GM21786 (cell line): ENCODE data around the gene GADD45B.
"Not testable (repeated sequence)": the region's sequence is repeated elsewhere in the genome, so short reads cannot be mapped to it uniquely, and the experiment has no call there.

ENCODE experiments used
- ATAC-seq: cut with Tn5 transposase; IDR thresholded peaks from one replicate; pipeline ENCODE4 v1.9.1; 2021; ENCODE audit not compliant: unreplicated experiment

GADD45B gene

DNA sequence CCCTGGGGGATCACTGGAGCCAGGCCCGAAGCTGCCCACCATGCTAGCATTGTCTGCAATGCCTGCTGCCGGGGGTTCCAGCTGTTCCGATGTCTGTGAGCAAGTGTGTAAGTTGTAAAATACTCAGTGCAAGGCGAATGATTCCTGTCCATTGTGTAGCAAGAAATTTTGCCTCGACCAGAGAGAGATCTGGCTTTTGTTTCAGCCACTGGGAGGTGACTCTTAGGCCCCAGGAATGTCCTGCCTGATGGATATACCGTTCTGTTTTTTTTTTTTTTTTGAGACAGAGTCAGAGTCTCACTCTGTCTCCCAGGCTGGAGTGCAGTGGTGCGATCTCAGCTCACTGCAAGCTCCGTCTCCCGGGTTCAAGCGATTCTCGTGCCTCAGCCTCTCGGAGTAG lies 7.3 kb upstream of the GADD45B start:
- no peak for ATAC-seq

DNA sequence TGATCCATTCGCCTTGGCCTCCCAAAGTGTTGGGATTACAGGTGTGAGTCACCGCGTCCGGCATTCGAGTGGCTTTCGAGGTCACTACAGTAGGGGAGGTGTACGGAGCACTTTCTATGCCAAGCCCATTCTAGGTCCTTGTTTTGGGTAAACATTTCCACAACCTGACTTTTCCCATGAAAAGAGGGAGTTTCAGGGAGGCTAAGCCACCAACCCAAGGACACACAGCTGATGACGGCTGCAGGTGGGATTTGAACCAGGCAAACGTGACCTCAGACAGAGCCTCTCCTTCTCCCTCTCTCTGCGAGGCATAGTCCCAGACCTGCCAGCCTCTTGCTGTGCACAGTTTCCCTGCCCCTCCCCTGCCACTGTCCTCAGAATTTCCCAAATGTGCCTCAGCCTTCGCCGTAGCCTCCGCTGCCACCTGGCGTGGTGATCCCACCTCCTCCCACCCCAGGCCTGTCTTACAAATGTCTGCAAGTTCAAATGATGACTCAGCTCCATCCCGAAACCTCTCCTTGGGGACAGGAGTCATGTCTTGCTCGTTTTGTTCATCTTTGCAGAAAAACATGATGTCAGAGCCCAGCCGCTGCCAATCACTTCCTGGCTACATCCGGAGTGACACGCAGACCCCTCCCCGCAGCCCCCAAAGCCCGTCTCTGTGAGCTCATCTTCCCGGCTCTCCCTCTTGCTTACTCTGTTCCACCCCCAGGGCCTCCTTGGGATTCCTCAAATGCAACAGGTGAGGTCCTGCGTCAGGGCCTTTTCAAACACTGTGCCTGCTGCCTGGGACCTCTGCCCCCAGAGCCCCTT lies 6.6 kb upstream of the GADD45B start:
- ATAC-seq, result no peak

DNA sequence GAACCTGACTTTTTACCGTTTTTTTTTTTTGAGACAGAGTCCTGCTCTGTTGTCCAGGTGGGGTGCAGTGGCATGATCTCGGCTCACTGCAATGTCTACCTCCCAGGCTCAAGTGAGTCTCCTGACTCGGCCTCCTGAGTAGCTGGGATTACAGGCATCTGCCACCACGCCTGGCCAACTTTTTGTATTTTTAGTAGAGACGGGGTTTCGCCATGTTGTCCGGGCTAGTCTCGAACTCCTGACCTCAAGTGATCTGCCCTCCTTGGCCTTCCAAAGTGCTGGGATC lies 6.1 kb upstream of the GADD45B start:
- ATAC-seq, result not testable (repeated sequence)

DNA sequence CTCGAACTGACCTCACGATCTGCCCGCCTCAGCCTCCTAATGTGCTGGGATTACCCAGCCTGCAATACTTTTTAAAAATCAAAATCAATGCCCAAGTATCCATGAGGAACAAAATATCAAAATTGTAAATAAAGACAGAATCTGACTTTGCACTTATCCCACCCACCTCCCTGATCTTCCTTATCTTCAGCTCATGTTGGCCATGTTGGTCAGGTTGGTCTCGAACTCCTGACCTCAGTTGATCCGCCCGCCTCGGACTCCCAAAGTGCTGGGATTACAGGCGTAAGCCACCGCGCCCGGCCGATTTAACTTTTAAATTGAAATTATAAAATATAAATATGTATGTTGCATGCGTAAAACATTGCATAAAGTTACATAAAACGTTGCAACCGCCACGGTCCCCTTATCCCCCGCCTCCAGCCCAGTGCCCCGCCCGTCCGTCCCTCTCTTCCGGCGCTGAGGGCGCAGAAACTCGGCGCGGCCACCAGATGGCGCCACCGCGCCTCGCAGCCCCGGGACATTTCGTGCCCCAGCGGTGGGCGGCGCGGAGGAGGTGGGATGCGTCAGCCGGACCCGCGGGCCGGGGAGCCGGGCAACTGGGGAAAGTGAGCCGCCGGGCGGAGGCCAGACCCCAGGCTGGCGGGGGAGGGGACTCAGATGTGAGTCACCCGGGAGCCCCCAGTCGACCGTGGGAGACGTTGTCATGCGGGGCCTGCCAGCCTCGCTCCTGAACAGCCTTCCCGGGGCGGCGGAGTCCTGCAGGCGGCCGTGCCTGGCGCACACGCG lies 1.5 kb upstream of the GADD45B start:
- no peak for ATAC-seq

DNA sequence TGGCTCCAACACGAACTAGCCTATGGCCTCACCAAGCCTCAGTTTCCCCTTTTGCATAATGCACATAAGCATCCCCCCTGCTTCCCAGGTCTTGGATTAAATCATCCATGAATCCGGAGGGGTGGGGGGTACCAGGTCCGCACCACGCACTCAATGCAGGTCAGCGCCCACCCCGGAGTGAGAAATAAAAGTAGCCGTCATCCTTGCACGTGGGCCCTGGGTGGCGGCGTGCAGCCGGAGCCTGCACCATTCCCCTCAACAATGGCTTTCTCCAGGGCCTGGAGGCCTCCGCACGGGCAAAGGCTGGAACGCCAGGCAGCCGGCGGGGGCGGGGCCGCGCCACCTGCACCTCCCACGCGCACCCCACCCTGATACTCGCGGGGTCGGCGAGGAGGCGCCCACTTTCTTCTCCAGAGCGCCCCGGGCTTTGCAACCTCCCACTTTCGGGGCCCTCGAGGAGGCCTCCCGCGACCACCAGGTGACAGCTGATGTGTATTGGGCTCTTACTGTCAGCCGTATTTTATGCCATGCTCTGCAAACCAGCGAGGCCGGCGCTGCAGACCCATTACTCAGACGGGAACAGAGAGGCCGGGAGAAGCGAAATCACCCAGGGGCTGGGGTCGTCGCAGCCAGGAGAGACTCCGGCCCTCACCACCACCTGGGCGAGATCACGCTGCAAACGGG lies 767 bp upstream of the GADD45B start:
- no peak for ATAC-seq

DNA sequence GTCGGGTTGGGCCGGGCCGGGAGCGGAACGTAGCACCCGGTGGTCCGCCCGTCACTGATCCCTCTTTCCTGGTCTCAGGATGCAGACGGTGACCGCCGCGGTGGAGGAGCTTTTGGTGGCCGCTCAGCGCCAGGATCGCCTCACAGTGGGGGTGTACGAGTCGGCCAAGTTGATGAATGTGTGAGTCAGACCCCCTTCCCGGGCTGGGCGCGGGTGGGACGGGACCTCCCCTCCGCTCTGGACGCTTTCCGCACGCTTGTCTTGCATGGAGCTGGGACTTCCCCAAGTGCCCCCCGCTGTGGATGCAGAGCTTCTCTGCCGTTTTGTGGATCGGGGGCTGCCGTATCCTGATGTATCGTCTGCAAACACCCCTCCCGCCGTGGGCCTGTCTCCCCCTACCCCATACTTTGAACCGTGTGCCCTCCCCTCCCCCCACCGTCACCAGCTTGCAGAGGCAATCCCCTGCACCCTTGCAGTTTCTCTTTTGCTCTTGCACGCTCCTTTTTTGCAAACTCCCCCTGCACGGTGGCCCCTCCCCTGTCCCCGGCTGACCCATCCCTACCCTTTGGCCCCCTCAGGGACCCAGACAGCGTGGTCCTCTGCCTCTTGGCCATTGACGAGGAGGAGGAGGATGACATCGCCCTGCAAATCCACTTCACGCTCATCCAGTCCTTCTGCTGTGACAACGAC lies 669 bp downstream of the GADD45B start:
- ATAC-seq, result no peak

DNA sequence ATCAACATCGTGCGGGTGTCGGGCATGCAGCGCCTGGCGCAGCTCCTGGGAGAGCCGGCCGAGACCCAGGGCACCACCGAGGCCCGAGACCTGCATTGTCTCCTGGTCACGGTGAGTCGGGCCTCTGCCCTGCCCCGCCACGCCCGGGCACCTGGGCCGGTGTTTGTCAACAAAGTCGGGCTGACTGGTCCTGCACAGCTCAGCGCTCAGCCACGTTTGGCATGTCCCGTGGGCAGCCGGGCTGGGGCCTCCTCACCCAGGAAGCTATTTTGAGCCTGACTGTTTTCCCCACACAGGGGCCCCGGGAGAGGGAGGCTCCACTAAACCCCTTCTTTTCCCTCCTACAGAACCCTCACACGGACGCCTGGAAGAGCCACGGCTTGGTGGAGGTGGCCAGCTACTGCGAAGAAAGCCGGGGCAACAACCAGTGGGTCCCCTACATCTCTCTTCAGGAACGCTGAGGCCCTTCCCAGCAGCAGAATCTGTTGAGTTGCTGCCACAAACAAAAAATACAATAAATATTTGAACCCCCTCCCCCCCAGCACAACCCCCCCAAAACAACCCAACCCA lies 1.3 kb downstream of the GADD45B start:
- no peak for ATAC-seq

DNA sequence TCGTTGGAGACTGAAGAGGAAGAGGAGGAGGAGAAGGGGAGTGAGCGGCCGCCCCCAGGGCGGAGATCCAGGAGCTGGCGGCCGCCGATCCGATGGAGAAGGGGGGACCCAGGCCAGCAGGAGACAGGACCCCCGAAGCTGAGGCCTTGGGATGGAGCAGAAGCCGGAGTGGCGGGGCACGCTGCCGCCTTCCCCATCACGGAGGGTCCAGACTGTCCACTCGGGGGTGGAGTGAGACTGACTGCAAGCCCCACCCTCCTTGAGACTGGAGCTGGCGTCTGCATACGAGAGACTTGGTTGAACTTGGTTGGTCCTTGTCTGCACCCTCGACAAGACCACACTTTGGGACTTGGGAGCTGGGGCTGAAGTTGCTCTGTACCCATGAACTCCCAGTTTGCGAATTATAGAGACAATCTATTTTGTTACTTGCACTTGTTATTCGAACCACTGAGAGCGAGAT lies 1.8 kb downstream of the GADD45B start:
- no peak for ATAC-seq

DNA sequence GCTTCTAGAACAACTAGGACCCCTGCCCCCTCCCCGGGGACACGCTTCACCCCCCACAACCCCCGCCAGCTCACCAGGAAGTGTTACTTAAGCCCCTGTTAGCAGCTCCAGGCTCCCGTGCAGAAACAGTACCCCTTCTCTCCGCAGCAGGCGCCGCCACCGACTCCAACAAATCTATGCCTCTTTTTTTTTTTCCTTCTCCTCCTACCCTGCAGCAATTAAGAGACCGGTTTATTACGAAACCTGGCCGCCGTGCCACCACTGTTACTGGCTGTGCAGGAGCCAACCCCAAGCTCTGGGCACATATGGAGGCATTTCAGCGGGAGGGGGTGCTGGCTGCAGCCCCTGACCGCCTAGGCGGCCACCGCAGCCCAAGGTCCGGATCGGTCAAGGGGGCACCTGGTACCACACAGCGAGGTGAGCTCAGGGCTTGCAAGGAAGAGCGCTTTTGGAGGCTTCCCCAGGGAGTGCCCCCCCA lies 2.4 kb downstream of the GADD45B start:
- ATAC-seq, result no peak

DNA sequence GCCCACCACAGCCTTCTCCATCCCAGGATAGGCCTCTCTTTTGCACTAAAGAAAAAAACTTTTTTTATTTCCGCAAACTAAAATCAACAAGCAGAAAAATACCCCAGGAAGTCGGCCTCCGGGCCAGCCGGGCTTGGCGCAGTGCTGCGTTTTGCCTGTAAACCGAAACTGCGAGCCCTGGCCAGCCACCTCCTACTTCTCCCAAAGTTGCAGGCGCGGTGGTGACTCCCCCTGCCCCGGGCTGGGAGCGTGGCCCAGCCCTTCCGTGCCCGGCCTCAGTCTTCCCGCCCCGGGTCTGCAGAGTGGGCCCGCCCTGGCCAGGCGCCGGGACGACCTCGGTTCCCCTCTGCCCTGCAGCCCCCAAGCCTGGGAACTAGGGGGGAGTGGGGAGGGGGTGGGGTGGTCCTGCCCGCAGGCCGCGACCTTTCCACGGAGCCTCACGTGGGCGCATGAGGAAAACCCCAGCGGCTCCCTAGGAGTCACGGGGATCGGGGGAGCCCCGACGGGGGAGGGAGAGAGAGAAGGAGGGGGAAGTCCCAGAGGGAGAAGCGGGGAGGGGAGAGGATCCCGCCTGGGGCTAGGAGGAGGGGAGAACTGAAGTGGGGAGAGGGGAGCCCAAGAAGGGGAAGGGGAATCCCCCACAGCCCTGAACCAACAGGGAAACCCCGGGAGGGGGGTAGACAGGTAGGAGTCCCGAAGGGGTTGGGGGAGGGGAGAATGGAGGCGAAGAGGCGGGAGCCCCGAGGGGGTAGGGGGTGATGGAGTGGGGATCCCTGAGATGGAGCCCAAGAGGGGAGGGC lies 3.0 kb downstream of the GADD45B start:
- no peak for ATAC-seq

DNA sequence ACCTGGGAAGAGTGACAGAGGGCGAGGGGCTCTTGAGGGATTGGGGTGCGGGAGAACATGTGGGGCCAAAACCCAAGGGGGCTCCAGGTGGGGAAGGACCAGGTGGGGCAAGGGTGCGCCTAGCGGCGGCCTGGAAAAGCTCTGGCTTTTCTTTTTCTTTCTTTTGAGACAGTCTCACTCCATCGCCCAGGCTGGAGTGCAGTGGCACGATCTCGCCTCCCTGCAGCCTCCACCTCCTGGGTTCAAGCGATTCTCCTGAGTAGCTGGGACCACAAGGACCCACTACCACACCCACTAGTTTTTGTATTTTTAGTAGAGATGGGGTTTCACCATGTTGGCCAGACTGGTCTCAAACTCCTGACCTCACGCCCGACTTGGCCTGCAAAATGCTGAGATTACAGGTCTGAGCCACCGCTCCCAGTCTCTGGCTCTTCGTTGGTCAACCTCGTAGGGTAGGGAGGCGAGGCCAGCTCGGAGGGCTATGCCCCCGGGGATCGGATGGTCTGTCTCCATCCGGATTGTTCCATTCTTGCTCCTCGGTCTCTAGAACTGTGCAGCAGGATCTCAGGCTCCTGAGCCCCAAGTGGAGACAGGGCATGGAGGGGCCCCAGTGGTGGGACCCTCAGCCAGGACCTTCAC lies 3.7 kb downstream of the GADD45B start:
- ATAC-seq, result no peak

DNA sequence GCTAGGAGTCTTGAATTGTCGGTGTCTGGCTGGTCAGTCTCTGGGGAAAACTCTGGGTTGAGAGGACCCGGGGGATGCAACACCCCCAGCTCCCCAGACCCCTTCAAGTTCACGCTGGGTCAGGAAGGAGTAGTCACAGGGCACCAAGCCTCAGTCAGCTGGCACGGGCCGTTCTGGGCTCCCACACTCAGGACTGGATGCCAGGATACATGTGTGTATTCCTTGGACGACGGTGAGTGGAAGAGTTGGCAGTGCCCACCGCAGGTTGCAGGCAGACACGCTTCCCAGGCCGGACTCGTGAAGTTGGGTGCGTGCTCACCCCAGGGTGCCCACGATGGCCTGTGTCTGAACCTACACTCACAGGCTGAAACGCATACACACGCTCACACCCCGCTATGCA lies 5.5 kb downstream of the GADD45B start:
- no peak for ATAC-seq

DNA sequence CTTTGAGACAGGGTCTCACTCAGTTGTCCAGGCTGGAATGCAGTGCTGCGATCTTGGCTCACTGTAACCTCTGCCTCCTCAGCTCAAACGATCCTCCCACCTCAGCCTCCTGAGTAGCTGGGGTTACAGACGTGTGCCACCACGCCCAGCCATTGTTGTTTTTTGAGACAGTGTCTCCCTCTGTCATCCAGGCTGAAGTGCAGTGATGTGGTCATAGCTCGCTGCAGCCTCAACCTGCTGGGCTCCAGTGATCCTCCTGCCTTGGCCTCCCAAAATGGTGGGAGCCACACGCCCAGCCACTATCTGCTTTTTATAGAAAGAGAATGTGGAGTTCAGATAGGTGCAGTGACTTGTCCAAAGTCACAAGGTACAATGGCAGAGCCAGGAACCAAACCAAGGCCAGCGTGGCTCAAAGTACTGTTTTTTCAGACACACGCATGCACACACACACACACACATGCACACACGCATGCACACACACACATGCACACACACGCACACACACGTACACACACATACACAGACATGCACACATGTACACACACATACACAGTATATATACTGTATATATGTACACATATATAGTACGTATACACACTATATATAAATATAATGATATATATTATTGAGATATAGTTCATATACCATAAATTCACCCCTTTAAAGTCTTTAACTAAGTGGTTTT lies 6.6 kb downstream of the GADD45B start:
- ATAC-seq, result no peak

DNA sequence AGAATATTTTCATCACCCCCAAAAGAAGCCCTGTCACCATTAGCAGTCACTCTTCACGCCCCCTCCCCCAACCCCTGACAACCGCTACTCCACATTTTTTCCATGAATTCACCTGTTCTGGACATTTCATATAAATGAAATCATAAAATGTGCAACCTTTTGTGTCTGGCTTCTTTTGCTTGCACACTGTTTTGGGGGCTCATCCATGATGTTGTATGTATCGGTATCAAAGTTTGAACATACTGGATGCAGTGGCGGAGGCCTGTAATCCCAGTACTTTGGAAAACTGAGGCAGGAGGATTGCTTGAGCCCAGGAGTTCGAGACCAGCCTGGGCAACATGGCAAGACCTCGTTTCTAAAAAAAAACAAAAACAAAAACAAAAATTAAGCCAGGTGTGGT lies 7.2 kb downstream of the GADD45B start:
- ATAC-seq, result no peak

DNA sequence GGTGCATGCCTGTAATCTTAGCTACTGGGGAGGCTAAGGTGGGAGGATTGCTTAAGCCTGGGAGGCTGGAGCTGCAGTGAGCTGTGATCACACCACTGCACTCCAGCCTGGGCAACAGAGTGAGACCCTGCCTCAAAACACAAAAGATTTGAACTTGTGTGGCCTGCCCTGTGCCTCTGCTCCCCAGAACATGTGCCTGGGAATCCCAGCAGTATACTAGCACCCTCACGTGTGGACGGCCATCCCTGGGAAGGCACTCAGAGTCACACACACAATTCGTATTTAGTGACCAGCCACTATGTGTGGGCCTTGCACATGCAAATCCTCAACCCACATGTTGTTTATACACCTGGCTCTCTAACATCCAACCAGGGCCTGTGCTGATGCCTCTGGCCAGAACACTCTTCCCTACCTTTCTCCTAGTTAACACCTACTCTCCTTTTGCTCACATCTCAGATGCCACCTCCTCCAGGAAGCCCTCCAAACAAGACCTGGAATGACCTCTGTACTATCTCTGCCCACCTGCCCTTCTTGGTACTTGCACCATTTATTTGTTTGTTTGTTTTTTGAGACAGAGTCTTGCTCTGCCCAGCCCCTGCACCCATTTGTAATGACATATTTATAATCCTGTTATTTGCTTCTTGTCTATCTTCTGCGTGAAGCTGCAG lies 7.7 kb downstream of the GADD45B start:
- no peak for ATAC-seq

DNA sequence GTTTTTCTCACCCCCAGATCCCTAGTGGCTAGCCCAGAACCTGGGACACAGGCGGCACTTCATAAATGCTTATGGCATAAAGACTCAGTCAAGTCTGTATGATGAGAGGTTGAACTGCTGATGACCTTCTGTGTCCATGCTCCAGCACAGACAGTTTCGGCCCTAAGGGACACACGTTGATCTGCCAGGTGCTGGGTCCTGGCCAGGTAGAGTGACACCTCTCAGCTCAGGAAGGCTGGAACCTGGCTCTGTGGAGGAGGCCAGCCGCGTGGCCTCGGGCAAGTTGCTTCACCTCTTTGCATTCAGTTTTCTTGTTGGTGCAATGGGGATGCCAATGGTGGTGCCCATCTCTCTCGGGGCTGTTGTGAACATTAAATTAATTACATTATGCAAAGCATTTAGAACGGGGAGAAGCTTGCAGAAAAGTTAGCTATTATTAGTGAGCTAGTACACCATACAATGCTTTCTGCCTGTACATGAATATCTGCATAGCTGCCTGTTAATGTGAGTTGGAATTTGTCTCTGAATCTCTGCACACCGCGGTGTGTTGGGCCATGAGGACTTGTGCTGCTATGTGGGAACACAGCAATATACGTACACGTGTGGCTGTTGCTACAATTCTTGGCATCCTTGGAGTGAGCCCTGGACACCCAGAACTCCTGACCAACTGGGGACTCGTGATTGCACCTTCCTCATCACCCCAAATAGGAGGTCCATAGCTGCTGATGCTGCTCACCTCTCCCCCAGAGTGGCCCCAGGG lies 8.4 kb downstream of the GADD45B start:
- ATAC-seq, result no peak

DNA sequence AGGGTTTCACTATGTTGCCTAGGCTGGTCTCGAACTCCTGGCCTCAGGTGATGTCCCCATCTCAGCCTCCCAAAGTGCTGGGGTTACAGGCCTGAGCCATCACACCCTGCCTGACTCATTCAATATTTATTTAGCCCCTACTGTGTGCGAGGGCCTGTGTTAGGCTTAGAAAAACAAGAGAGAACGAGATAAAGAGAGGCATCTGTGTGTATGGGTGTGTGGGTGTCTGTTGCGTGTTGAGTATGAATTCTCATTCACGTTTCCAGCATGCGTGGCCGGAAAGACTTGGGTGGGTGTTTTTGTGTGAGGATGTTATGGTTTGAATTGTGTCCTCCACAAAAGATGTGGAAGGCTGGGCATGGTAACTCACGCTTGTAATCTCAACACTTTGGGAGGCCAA lies 9.5 kb downstream of the GADD45B start:
- no peak for ATAC-seq

DNA sequence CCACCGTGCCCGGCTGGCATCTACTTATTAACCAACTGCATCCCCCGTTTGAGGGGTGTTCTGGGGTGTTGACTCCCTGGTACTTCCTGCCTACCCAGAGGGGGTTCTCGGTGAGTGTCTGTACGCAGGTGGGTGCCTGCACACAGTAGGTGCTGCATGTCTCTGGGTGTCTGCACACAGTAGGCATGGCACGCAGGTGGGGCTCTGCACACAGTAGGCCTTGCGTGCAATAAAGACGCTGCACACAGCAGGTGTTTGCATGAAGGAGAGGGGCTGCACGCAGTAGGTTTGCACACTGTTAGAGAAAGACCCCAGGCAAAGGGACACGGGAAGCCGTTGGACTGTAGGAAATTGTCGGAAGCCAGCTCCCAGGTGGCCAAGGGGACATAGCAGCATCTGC lies 11.2 kb downstream of the GADD45B start:
- ATAC-seq, result no peak
